HG03108 (cell line): ENCODE data around the gene GGTLC2.
"Not testable (repeated sequence)": the region's sequence is repeated elsewhere in the genome, so short reads cannot be mapped to it uniquely, and the experiment has no call there.

Source experiments
- ATAC-seq: cut with Tn5 transposase; IDR thresholded peaks from one replicate; pipeline ENCODE4 v1.9.1; 2021; ENCODE audit warnings: moderate library complexity; ENCODE audit not compliant: unreplicated experiment

The GGTLC2 gene

DNA sequence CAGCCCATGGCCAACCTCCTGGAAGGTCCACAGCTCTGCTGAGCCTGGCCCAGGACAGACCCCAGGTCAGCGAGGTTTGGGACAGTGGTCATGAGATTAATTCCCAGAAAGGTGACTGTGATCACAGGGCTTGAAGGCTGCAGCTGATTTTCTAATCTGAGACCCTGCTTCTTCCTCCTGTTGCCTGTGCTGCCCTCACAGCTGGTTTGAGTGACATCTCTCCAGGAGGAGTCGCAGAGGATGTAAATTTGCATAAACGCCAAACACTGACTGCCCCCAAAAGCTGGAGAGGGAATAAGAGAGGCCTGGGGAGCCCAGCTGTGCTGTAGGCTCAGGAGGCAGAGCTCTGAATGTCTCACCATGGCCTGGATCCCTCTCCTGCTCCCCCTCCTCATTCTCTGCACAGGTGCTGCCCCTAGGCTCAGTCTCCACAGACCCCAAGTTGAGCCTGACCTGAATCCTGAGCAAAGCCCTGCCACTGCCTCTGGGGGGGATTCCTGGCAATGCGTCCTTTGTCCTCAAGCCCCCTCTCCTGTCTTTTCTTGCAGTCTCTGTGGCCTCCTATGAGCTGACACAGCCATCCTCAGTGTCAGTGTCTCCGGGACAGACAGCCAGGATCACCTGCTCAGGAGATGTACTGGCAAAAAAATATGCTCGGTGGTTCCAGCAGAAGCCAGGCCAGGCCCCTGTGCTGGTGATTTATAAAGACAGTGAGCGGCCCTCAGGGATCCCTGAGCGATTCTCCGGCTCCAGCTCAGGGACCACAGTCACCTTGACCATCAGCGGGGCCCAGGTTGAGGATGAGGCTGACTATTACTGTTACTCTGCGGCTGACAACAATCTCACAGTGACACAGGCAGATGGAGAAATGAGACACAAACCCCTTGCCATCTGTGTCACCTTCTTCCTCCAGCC is 23.8 kb downstream of the GGTLC2 start:
- no peak for ATAC-seq

DNA sequence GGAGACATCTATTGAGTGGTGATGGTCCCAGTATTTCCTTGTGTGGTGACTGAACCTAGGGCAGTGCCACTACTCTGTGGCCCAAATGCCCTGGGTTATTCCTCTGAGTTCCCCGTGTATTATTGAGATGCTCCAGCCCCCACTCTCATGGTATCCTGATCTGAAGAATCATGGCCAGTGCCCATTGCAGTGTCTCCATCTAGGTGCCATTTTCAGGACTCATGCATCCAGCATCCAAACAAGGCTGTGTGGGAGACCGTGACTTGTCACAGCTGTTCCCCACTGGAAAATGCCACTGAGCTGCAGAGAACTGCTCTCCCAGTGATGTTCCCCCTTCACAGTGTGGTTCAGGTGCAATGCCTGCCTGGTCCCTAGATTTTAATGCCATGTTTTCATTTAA is 24.7 kb downstream of the GGTLC2 start:
- ATAC-seq = no peak

DNA sequence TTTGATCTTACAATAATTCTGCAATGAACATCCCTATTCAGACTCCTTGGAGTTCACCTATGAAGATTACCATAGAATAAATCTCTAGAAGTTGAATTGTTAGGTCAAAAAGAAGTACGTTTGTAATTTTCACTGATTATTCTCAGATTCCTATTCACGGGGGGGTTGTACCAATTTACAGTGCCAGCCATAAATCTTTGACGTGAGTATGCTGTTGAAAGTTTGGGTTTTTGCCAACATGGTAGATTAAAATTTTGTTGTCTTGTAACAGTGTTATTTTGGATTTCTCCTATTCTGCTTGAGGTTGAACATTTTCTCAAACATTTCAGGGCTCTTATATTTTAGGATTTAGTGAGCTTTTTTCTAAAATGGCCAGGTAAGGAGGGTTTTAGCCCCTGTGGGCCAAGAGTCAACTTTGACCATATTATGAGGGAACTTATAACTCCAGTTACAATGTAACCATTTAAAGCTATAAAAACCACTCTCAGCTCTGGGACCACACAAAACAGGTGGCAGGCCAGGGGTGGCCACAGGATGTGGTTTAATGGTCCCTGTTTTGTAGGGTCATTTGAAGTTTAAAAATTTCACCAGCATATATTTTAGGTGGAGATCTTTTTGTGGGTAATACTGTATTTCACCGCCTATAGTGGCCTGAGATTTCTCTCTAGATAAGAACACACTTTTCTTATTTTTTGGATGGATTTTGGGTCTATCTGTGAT is 25.8 kb downstream of the GGTLC2 start:
- no peak for ATAC-seq

DNA sequence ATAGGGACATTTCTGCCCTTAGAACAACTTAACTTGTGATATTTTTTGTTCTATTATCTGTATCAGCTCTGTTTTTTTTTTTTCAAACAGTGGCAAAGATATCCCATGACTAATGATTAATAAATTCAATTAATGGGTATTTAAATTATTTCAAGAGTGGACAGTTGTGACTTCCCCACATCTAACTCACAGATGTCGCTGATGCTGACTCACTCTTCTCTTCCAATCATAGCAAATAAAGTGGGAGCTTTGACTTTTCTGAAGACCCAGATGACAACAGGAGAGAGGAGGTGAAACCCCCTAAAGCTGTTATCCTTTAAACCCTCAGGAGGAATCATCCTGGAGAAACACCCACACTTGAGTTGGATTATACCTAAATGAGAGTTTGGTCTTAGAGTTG is 27.1 kb downstream of the GGTLC2 start:
- ATAC-seq = no peak

DNA sequence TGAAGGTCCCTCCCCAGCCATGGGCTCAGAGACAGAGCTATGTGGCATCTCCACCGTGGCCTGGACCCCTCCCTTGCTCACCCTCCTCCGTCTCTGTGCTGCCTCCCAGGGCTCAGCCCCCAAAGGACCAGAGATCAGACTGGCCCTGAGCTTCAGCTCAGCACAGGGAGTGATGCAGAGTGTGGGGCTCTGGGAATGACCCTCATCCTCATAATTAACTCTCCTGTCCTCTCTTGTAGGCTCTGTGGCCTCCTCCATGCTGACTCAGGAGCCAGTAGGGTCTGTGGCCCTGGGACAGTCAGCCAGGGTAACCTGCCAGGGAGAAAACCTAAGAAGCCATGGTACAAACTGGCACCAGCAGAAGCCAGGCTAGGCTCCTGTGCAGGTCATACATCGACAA is 28.7 kb downstream of the GGTLC2 start:
- no peak for ATAC-seq

DNA sequence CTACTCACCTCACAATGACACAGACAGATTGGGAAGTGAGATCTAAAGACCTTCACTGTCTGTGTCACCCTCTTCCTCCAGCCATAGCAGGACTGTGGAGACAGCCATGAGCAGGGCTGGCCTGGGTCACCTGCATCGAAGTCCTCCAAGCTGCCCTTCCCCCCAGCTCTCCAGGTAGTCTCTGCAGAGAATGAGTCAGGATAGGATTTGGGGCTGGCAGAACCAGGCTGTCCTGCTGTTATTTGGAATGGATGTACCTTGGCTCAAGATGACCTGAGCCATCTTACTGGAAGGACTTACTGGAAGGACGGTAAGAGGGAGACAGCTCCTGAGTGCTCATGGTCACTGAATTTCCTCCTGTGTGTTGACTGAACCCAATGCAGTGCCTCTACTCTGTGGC is 29.2 kb downstream of the GGTLC2 start:
- no peak for ATAC-seq

DNA sequence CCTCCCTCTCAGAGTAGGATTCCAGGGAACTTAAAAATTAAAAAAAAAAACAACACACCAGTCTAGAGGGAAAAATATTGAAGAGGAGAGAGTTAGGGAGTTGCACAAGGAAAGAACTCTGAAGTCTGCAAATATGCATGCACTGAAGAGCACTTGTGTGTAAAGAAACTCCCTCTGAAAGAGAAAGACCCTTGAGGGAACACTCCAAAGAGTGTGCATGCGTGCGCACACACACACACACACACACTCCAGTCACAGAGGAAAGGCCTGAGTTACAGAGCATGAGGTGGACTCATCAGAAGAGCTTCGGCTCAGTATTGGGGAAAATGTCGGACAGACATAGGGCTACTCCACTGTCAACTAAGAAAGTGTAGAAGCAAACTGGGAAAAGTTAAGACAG is 30.1 kb downstream of the GGTLC2 start:
- ATAC-seq = no peak

DNA sequence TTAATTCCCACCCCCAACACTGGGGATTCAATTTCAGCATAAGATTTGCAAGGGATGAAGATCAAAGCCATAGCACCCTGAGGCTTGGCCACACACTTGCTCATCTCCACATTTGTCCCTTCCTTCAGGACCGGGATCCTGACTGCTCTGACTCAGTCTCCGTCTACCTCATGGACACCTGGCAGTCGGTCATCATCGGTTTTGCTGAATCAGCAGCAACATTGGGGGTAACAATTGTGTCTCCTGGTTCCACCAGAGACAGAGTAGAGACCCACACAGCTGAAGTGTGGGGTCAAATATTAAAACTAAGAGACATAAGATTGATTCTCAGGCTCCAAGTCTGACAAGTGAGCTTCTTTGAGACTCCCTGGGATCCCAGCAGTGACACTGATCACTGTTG is 34.6 kb downstream of the GGTLC2 start:
- no peak for ATAC-seq

DNA sequence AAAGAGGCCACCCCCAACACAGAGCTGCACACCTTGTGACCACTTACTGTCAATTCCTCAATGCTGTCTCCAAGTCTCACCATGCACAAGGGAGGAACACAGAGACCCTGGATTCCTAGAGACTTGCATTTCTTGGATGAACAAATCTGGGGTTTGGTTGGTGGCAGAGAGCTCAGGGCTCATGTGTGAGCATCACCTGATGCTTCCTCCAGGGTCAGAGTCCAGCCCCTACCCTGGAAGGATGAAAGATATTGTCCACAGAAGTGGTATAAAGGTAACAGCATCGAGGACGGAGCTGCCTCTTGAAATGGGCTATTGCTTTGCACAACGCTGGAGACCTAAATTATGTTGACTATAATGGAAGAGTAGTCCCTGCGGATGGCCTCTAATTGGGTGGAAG is 36.0 kb downstream of the GGTLC2 start:
- no peak for ATAC-seq

DNA sequence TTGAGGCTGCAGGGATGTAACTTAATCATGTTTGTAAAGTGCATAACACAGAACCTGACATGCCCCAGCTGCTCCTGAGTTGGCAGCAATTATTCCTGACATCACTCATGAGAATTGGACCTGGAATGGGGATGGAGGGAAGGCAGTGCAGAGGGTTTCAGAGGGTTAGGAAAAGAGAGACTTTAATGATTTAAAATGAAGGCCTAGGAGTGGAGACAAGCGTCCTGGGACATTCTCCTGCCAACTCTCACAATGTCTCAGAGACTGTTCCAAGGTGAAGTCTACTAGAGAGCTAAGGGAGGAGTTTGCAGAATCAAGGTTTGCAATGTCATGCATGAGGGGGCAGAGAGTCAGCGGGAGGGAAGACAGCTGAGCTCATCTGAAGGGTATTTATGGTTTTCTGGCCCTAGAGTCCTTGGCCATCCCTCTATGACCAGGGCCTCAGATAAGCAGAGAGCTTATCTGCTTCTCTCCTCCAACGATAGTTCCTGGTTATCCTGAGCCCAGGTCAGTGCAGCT is 36.9 kb downstream of the GGTLC2 start:
- no peak for ATAC-seq

DNA sequence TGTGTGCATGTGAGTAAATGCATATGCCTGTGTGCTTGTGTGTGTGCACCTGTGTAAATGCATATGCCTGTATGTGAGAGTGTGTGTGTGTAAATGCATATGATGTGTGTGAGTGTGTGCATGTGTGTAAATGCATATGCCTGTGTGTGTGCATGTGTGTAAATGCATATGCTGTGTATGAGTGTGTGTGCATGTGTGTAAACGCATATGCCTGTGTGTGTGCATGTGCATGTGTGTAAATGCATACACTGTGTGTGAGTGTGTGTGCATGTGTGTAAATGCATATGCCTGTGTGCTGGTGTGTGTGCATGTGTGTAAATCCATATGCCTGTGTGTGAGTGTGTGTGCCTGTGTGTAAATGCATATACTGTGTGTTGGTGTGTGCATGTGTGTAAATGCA is 37.8 kb downstream of the GGTLC2 start:
- no peak for ATAC-seq

DNA sequence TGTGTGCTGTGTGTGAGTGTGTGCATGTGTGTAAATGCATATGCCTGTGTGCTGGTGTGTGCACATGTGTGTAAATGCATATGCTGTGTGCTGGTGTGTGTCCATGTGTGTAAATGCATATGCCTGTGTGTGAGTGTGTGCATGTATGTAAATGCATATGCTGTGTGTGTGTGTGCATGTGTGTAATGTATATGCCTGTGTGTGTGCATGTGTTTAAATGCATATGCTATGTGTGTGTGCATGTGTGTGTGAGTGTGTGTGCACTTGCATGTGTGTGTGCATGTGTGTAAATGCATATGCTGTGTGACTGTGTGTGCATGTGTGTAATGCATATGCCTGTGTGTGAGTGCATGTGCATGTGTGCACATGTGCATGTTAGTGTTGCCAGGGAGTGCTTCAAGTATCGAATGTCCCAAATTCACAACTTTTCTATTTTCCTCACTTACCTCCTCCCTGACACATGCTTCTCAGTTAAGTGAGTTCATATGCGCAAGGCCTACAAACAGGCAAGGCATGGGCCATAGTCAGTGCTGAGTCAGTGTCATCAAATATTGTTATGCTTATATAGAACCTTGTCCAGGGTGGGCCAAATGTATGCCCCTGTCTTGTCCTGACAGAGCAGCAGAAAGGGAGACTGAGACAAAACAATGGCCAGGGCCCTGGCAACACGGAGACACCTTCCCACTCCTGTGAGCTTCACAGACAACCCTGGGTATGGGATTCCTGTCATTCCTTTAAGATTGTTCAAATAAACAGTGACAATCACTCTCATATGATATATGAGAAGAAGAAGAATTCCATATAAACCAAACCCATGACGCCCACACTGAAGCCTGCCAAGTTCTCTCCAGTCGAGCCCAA is 38.6 kb downstream of the GGTLC2 start:
- ATAC-seq = no peak

DNA sequence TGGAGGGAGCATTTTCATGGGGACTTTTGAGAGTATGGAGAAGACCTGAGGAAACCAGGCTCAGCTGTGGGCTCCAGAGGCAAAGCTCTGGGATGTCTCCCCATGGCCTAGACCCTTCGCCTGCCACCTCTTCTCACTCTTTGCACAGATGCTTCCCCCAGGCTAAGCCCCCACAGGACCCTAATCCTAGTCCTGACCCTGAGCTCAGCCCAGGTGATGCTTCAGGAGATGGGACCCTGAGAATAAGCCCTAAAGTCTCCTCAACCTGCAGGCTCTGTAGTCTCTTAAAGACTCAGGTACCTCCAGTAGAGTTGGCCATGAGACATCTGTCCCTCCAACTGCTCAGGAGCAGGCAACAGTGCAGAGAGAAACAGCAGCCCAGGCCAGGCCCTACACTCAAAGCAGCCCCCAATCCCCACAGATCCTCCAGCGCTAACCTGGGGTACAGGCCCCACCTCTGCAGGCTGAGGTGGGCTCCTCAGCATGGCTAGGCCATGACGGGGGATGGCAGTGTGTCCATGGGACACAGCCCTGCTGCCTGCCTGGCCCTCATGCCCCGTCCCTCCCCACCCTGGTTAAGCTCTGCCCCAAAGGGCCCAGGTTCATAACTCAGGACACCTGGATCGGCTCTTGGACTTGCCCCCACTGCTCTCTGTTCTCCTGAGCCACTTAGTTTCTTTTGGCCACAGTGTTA is 39.4 kb downstream of the GGTLC2 start:
- no peak for ATAC-seq

DNA sequence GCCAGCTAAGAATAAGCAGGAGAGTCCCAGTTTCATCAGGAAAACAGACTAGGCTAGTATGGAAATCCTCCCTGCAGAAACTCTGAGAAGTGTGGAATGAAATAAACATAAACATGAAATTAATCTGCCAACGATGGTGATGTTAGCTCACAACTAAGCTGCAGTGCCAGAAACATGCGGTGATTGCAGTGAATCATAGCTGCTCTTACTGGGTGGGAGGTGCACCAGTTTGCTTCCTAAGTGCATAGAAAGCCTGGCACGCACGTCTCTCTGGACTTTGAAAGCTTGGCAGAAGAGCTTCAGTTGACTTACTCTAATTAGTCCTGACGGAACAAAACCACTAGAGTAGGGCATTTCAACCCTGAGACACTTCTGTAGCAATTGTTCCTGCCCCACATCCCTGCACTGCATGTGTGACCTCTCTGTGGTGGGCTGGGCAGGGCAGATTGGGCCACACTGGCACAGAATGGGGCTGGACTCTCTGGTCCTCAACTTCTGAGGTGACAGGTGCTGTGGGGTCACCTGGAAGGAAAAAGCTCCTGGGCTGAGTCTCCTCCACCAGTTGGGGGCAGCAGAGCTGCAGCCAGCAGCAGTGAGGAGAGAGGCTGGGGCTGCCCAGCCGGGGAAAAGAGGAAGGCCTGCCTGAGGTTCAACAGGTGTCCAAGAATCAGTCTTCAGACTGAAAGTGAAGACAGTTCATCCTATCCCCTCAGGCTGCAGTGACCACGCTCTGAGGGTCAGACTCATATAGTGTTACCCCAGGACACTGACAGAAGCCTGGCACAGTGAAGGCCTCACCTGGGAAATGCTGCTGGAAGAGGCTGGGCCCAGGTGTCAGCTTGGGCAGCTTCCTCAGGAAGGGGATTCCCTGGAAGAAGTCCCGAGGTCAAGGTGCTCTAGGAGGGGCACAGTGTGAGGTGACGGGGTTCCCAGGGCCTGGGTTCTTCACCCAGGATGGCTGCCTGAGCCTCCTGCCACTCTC is 40.5 kb downstream of the GGTLC2 start:
- ATAC-seq = no peak

DNA sequence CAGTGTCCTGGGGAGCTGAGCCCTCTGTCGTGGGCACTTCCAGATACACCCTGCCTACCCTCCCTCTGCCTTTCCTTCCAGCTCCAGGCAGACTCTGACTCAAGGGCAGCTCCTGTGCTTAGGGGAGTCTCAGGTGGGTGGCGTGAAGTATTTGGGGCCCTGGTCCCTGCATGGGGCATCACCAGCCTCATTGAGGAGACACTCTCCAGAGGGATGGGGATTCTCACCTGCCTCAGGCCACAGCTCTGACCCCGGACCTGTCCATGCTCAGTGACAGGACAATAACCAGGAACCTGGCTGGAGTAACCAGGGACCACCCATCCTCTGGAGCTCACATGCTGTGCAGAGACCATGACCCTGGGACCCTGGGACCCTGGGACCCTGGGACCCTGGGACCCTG is 41.2 kb downstream of the GGTLC2 start:
- no peak for ATAC-seq

DNA sequence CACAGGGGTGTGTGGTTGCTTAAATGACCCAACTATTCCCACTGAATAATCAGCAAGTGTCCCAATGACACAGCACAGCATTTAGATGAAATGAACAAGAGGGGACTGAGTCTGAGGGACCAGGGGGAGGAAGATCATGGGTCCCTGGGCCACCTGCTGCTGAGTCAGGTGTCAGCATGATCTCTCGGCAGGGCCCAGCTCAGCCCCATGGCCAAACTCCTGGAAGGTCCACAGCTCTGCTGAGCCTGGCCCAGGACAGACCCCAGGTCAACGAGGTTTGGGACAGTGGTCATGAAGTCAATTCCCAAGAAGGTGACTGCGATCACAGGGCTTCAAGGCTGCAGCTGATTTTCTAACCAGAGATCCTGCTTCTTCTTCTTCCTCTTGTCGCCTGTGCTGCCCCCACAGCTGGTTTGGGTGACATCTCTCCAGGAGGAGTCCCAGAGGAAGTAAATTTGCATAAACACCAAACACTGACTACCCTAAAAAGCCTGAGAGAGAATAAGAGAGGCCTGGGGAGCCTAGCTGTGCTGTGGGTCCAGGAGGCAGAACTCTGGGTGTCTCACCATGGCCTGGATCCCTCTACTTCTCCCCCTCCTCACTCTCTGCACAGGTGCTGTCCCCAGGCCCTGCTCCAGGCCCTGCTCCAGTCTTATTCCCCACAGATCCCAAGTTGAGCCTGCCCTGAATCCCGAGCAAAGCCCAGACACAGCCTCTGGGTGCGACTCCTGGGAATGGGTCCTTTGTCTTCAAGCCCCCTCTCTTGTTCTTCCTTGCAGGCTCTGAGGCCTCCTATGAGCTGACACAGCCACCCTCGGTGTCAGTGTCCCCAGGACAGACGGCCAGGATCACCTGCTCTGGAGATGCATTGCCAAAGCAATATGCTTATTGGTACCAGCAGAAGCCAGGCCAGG is 42.0 kb downstream of the GGTLC2 start:
- not testable (repeated sequence) for ATAC-seq

DNA sequence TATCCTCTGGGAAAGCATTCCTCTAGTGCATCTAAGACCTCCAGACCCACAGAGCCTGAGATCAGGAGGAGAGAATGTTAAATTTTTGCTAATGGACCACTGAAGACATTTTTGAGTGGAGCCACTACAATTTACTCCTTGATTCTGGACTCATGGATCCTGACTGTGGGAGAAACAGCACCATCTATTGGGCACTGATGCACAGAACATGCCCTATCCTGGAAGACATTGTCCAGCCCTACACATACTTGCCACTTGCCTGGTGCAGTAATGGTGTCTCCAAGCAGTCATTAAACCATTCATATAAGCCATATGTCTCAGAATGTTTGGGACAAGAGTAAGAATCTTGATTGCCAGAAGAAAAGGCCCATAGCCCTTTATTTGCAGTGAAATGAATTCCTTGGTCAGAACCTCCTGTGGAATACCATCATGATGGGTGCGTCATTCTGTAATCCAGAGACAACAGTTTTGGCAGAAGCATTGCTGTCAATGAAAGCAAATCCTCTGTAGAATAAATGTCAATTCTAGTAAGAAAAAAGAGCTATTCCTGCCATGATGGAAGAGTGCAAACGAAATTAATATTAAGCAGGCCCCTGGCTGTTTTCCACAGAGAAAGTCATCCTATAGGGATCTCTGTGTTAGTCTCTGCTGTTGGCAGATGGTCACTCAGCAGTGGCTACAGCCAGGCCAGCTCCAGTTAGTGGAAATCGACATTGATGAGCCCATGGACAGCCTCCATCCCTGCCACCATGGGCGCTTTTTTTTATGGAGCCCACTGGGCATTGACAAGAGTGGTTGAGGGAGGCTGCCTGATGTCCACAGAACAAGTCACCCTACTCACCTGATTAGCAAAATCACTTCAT is 43.5 kb downstream of the GGTLC2 start:
- ATAC-seq = no peak
